GM12878 (cell line): Measurements from ENCODE around the gene GRM6. TPM values are rescaled to one million over a fixed set of nuclear protein-coding genes. Genes with fewer than 3 reads are reported as not detected.

Source experiments
- ATAC-seq: fragments of 200-7000 bp; cut with Tn5 transposase; 3 replicates; pipeline ENCODE4 v1.9.1; 2020; ENCODE audit warnings: mild to moderate bottlenecking, moderate library complexity
- BruUV-seq: library from RNA; stranded (reverse); fragments of 400-500 nt; replicated peaks from 2 replicates; lab custom pipeline; 2021; lab: Mats Ljungman, UMichigan
- CTCF ChIA-PET: fragments of 300-600 bp; sonication (Branson Sonifier 250); formaldehyde crosslinking; extraction: SDS; loops from one replicate; lab custom pipeline; 2021; ENCODE audit warnings: inconsistent platforms; lab: Yijun Ruan, JAX
- POLR2A ChIA-PET: fragments of 350-600 bp; formaldehyde crosslinking; extraction: SDS; loops from one replicate; lab custom pipeline; 2021; ENCODE audit warnings: inconsistent platforms; lab: Charles Lee
- RAD21 ChIA-PET: fragments of 300-600 bp; sonication (Branson Sonifier 250); formaldehyde crosslinking; loops from one replicate; lab custom pipeline; 2023; ENCODE audit warnings: antibody characterized with exemption; ENCODE audit not compliant: unreplicated experiment; lab: Charles Lee
- SMC1A ChIA-PET: fragments of 300-600 bp; sonication (Branson Sonifier 250); formaldehyde crosslinking; loops from one replicate; lab custom pipeline; 2023; ENCODE audit not compliant: unreplicated experiment, uncharacterized antibody; lab: Charles Lee
- DNase-seq: peaks from one replicate; pipeline ENCODE4 v3.0.0-alpha.2; 2011; ENCODE audit warnings: low read depth, low spot score
- FAIRE-seq: peaks from 3 replicates; lab custom pipeline; 2011; peaks lifted over from hg19 to GRCh38; lab: Jason Lieb, UNC
- H2AFZ ChIP-seq: 2 replicates; pipeline ENCODE4 v1.6.0; 2011; ENCODE audit warnings: low read depth, low read length, control low read depth; ENCODE audit not compliant: control insufficient read depth
- H3K27ac ChIP-seq: 2 replicates; pipeline ENCODE4 v1.5.1; 2011; ENCODE audit warnings: control low read depth; ENCODE audit not compliant: control insufficient read depth, insufficient read depth
- H3K27me3 ChIP-seq, 2 experiments: replicated peaks in 1 of 2; 2 replicates each; pipeline versions ENCODE4 v1.6.0 to v1.6.1; 2011; ENCODE audit warnings: low read length in 1 of 2; ENCODE audit not compliant: control insufficient read depth in 2 of 2, insufficient read depth in 2 of 2
- H3K36me3 ChIP-seq, 2 experiments: 2 replicates each; pipeline ENCODE4 v1.5.1; 2011; ENCODE audit warnings: low read length in 1 of 2; ENCODE audit not compliant: control insufficient read depth in 2 of 2, insufficient read depth in 2 of 2
- H3K4me1 ChIP-seq: 2 replicates; pipeline ENCODE4 v1.6.1; 2011; ENCODE audit warnings: mild to moderate bottlenecking, low read length, moderate library complexity, mixed read lengths; ENCODE audit not compliant: control insufficient read depth, insufficient read depth
- H3K4me2 ChIP-seq: 2 replicates; pipeline ENCODE4 v1.6.0; 2011; ENCODE audit warnings: control low read depth; ENCODE audit not compliant: control insufficient read depth, insufficient read depth
- H3K4me3 ChIP-seq: fragments of 200-600 bp; sonication (generic); 2 replicates; pipeline ENCODE4 v1.5.1; 2016
- H3K79me2 ChIP-seq: 2 replicates; pipeline ENCODE4 v1.6.0; 2011; ENCODE audit warnings: low read length; ENCODE audit not compliant: control insufficient read depth, insufficient read depth
- H3K9ac ChIP-seq: 2 replicates; pipeline ENCODE4 v1.8.0; 2011; ENCODE audit warnings: low read length, control low read depth, mixed read lengths; ENCODE audit not compliant: control insufficient read depth, insufficient read depth
- H3K9me3 ChIP-seq: replicated peaks from 3 replicates; pipeline ENCODE4 v1.5.1; 2011; ENCODE audit warnings: mild to moderate bottlenecking, low read length; ENCODE audit not compliant: control insufficient read depth, insufficient read depth
- H4K20me1 ChIP-seq: 2 replicates; pipeline ENCODE4 v1.6.0; 2011; ENCODE audit not compliant: control insufficient read depth, insufficient read depth
- BCL11A ChIP-seq: IDR thresholded peaks from 2 replicates; pipeline ENCODE4 v1.6.1; 2011; ENCODE audit warnings: low read depth, low read length
- BMI1 ChIP-seq: fragments of 450-650 bp; IDR thresholded peaks from 2 replicates; pipeline ENCODE4 v1.6.1; 2016; ENCODE audit warnings: mild to moderate bottlenecking, moderate library complexity, borderline replicate concordance
- EGR1 ChIP-seq, 2 experiments: IDR thresholded peaks; 1 replicate in 1 of 2; 2 replicates in 1 of 2; pipeline ENCODE4 v1.6.1; 2011 to 2012; ENCODE audit warnings: low read depth in 2 of 2, low read length in 2 of 2, borderline replicate concordance in 1 of 2, mild to moderate bottlenecking in 1 of 2, moderate library complexity in 1 of 2
- FOXK2 ChIP-seq: fragments of 450-650 bp; IDR thresholded peaks from 2 replicates; pipeline ENCODE4 v1.6.1; 2017; ENCODE audit warnings: mild to moderate bottlenecking, moderate library complexity
- HCFC1 ChIP-seq: fragments of 150-350 bp; IDR thresholded peaks from 2 replicates; pipeline ENCODE4 v1.6.1; 2014; ENCODE audit warnings: low read length
- IRF3 ChIP-seq: fragments of 450-650 bp; IDR thresholded peaks from 2 replicates; pipeline ENCODE4 v1.6.1; 2014; ENCODE audit warnings: mild to moderate bottlenecking
- JUND ChIP-seq: IDR thresholded peaks from 2 replicates; pipeline ENCODE4 v1.6.1; 2012; ENCODE audit warnings: low read depth, mild to moderate bottlenecking, low read length, improper control_type of control experiment, moderate library complexity
- MEF2B ChIP-seq: fragments of 450-650 bp; IDR thresholded peaks from 2 replicates; pipeline ENCODE4 v1.6.1; 2018; ENCODE audit warnings: mild to moderate bottlenecking, moderate library complexity; ENCODE audit not compliant: partially characterized antibody, poor library complexity, severe bottlenecking
- MLLT1 ChIP-seq: fragments of 450-650 bp; IDR thresholded peaks from 2 replicates; pipeline ENCODE4 v1.6.1; 2016; ENCODE audit warnings: mild to moderate bottlenecking
- NBN ChIP-seq: fragments of 450-650 bp; IDR thresholded peaks from 2 replicates; pipeline ENCODE4 v1.6.1; 2016
- NKRF ChIP-seq: fragments of 450-650 bp; conservative IDR thresholded peaks from 2 replicates; pipeline ENCODE4 v1.6.1; 2017; ENCODE audit warnings: mild to moderate bottlenecking, moderate library complexity
- NR2C2 ChIP-seq: IDR thresholded peaks from 2 replicates; pipeline ENCODE4 v1.6.1; 2011; ENCODE audit warnings: borderline replicate concordance, low read depth; ENCODE audit not compliant: control insufficient read depth, insufficient read length
- NR2F1 ChIP-seq: fragments of 450-650 bp; conservative IDR thresholded peaks from 2 replicates; pipeline ENCODE4 v1.6.1; 2017; ENCODE audit warnings: mild to moderate bottlenecking
- SIN3A ChIP-seq: IDR thresholded peaks from 2 replicates; pipeline ENCODE4 v1.6.1; 2012; ENCODE audit warnings: low read depth, low read length, improper control_type of control experiment
- STAT1 ChIP-seq: fragments of 450-650 bp; conservative IDR thresholded peaks from 2 replicates; pipeline ENCODE4 v1.6.1; 2014; ENCODE audit warnings: antibody characterized with exemption, mild to moderate bottlenecking
- TCF7 ChIP-seq: IDR thresholded peaks from 2 replicates; pipeline ENCODE4 v1.6.1; 2014; ENCODE audit warnings: antibody characterized with exemption, borderline replicate concordance
- ZNF207 ChIP-seq: fragments of 450-650 bp; IDR thresholded peaks from 2 replicates; pipeline ENCODE4 v1.6.1; 2014; ENCODE audit warnings: antibody characterized with exemption, mild to moderate bottlenecking, borderline replicate concordance
- WGBS: methylation state at CpG from one replicate; pipeline ENCODE4 v1.1.6; 2016; ENCODE audit warnings: low lambda C conversion rate; ENCODE audit not compliant: insufficient replicate concordance, insufficient coverage; ENCODE audit errors: missing lambda C conversion rate; 5-methylcytosine and 5-hydroxymethylcytosine counted together
- in situ Hi-C: fragments of 300-500 bp; cut with MboI; formaldehyde crosslinking; loops from 9 replicates; pipeline ENCODE4 v1.14.3; 2018; ENCODE audit warnings: mixed read lengths
- intact Hi-C: fragments of 100-400 bp; cut with micrococcal nuclease; formaldehyde crosslinking; loops from one replicate; pipeline ENCODE4 v1.14.2; 2022; ENCODE audit not compliant: unreplicated experiment
- polyA plus RNA-seq, 11 experiments: library from polyadenylated mRNA; depleted of rRNA in 4 of 11; unstranded in 6 of 11; stranded (reverse) in 5 of 11; fragments of >200 nt; fragmentation: Nextera tagmentation in 4 of 11; fragmentation: Illumina TruSeq in 1 of 11; extraction: Ambion mirVana in 4 of 11; extraction: Trizol in 1 of 11; gene quantifications; 1 replicate in 1 of 11; 2 replicates in 10 of 11; pipeline versions ENCODE4 v1.2.1 to v1.2.3, GENCODE V29; 2011 to 2016; ENCODE audit warnings: inconsistent platforms in 2 of 11, missing spikeins in 2 of 11, low read depth in 1 of 11
- total RNA-seq, 4 experiments: library from RNA; depleted of rRNA in 3 of 4; stranded (reverse); fragments of >200 nt in 3 of 4; fragmentation: Illumina TruSeq in 1 of 4; extraction: Trizol in 1 of 4; gene quantifications; 2 replicates each; pipeline versions ENCODE4 v1.2.1 to v1.2.3, GENCODE V29; 2013 to 2021

Gene GRM6
- total and polyA plus RNA-seq, 10 of the 15 experiments (the other 5 are each of a cell fraction or from before 2014, with no cell fraction given): not detected

GRCh38 chr5:178982941-178983340, 12.2 kb downstream of the GRM6 start:
- SMC1A ChIA-PET: no interaction called here
- POLR2A ChIA-PET: no interaction called here
- H3K9ac ChIP-seq: no peak overlapping the region
- ATAC-seq (no peak), DNase-seq (no peak), FAIRE-seq (no peak)
- no peaks in the 10 kb centered on the region for H3K4me1 ChIP-seq
- H3K27me3 ChIP-seq: no peaks in the 10 kb centered on the region
- BruUV-seq: no TSS peak
- RAD21 ChIA-PET: no interaction called here
- no peak overlapping the region for H3K4me2 ChIP-seq
- no peak overlapping the region for H3K27ac ChIP-seq
- WGBS: 43% methylated on average over 7 of the region's 17 CpGs
- in situ Hi-C loops: no loop called here
- no peak overlapping the region for H2AFZ ChIP-seq
- H3K4me3 ChIP-seq: no peak overlapping the region
- H3K36me3 ChIP-seq: no peaks in the 10 kb centered on the region
- no peaks in the 10 kb centered on the region; the same call in 2 of the 3 replicates for H3K9me3 ChIP-seq
- no peak for TF ChIP-seq EGR1 (IDR thresholded peaks at IDR 0.05; ENCODE audit: borderline replicate concordance in 1 of 2, low read depth in 2 of 2, low read length in 2 of 2)
- no peak for TF ChIP-seq ZNF207
- TF ChIP-seq TCF7: no peak
- TF ChIP-seq NBN: no peak
- TF ChIP-seq FOXK2: no peak
- no peak for TF ChIP-seq NKRF
- no peak for TF ChIP-seq BCL11A
- TF ChIP-seq SIN3A: no peak
- TF ChIP-seq HCFC1: no peak
- TF ChIP-seq MEF2B: no peak
- TF ChIP-seq NR2F1: no peak
- no peak for TF ChIP-seq MLLT1
- TF ChIP-seq STAT1: no peak
- no peak for TF ChIP-seq JUND
- no peak for TF ChIP-seq IRF3
- no peak for TF ChIP-seq NR2C2
- TF ChIP-seq BMI1: no peak
- H3K79me2 ChIP-seq: no peaks in the 10 kb centered on the region
- no peaks in the 10 kb centered on the region for H4K20me1 ChIP-seq
- intact Hi-C loops: no loop called here
- CTCF ChIA-PET: no interaction called here
